Urothelium cell line (cell line): ENCODE data around the gene FHIT.
A peak's percentile ranks its signal among the peaks of the same experiment; 100 is the strongest.
"Not testable (repeated sequence)": the region's sequence is repeated elsewhere in the genome, so short reads cannot be mapped to it uniquely, and the experiment has no call there.

Source experiments
- DNase-seq: peaks from one replicate; pipeline ENCODE4 v3.0.0; 2011; ENCODE audit warnings: low spot score, mixed read lengths
- FAIRE-seq: peaks from 2 replicates; lab custom pipeline; 2011; peaks lifted over from hg19 to GRCh38; lab: Jason Lieb, UNC

The FHIT gene

DNA sequence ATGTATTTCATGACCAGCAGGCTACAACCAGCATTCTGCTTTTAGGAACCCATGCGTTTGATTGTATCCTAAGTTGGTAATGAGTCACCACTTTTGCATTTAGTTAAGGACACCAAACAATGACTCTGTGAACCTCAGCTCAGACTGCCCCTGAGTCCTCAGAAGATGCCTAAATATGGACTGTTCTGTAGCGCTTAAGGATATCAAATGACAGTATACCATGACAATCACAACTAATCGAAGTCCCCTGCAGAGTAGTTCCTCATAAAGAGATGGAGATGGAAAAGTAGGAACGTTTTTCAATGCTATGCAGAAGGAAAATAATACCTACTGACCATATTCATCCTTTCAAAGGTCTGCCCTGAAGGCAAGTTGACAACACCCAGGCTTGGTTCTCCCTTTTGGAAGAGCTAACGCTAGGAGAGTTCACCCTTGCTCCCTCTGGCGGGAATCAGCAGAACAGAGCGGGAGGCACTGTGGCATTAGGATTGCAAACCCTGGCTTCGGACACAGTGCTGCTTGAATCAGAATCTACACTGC lies 508.6 kb downstream of the FHIT start:
- DNase-seq (peak; percentile 62), FAIRE-seq (no peak)

GRCh38 chr3:60737633-60738399 lies 513.4 kb downstream of the FHIT start:
- DNase-seq, result no peak
- FAIRE-seq, result no peak

GRCh38 chr3:60730371-60730770 lies 520.9 kb downstream of the FHIT start:
- FAIRE-seq (no peak), DNase-seq (no peak)

DNA sequence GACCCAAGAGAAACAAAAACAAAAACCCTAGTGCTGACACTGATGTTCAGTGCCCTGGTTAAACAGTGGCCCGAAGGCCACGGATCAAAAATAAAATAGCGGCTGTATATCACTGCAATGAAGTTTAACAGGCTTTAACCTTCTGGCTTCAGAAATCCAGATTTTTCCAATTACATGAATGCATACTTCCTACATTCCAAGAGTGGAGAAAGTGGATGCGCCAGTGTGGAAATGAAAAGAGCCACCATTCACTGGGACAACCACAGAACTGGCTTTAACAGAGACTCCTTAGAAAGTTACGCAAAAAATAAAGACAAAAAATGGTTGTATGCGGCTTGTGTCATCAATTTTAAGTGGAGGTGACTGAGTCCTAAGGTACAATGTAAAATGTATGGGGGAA lies 522.2 kb downstream of the FHIT start:
- no peak for DNase-seq
- FAIRE-seq, result no peak

- no peak for FAIRE-seq
- no peak for DNase-seq
Observed at GRCh38 chr3:60728006-60728405, 523.2 kb downstream of the FHIT start.

DNA sequence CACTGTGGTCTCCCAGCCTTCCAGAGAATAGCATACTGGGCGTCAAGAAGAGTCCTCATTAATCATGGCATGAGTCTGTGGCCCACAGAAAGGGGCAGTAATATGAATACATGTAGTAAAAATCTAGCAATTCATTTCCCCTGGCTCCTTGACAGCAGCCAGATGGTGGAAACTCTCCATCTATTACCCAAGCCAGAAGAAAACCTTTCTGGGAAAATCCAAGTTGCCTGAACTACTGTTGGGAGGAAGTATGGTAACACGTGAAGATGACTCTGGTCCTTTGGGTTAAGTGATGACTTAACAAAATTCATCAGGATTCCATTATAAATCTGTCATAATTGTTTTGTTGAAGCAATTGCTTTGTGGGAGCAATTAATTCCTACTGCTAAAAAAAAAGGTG lies 530.5 kb downstream of the FHIT start:
- FAIRE-seq, result no peak
- DNase-seq, result no peak

DNA sequence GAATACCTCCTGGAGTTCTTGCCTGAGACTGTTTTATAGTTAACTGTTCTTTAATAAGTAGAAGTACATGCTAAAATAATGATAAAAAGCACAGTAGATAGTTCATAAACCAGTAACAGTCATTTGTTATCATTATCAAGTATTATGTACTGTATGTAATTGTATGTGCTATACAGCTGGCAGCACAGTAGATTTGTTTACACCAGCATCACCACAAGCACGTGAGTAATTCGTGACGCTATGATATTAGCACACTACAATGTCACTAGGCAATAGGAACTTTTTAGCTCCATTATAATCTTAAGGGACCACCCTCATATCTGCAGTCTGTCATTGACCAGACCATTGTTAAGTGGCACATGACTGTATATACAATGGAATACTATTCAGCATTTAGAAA lies 534.7 kb downstream of the FHIT start:
- DNase-seq (no peak), FAIRE-seq (no peak)

DNA sequence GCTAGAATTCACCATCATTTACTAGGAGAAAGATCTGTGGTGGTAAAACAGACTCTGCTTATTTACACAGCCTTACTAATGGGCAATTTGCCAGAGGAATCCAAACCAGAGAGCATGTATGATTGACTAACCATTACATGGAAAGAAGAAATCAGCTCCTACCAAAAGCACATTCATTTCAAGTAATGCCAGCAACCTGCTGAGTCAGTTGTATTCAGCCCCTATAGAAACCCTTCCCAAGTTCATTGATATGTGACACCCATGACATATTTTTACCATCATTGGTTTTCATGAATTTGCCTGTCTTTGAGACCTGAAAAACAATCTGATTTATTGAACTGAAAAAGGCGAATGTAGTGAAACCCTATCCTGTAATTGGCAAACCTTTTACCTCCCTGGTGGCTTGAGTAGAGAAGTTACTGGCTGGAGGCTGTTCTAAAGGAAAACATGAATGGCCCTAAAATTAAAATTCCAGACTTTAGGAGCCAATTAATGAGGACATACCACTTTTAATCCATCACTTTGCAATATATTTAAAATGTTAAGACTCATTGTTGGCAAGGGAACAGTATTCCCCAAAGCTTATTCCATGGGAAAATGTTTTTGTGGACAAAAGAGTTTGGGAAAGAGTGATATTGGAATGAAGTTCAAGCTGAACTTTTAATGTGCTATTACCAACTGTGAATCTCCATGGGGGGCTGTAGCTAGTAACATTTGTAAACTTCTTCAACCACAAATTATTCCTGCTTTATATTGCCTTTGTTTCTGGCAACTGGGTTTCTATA lies 542.9 kb downstream of the FHIT start:
- no peak for FAIRE-seq
- DNase-seq, result no peak

- DNase-seq (no peak), FAIRE-seq (no peak)
Observed at GRCh38 chr3:60707452-60708020, 543.7 kb downstream of the FHIT start.

- DNase-seq, result no peak
- FAIRE-seq, result no peak
Observed at GRCh38 chr3:60703956-60704736, 547.1 kb downstream of the FHIT start.

DNA sequence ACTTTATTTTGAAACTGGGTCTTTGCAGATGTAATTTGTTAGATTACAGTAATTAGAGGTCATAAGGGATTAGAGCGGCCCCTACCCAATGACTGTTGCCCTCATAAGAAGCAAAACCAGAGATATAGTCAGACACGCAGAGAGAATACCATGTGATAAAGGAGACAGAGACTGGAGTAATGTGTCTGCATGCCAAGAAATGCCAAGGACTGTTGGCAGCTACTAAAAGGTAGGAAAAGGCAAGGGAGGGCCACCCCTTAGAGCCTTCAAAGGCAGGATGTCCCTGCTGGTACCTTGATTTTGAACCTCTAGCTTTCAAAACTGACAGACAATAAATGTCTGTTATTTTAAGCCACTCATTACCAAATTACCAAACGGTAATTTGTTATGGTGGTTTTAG lies 548.2 kb downstream of the FHIT start:
- DNase-seq, result no peak
- FAIRE-seq, result no peak

DNA sequence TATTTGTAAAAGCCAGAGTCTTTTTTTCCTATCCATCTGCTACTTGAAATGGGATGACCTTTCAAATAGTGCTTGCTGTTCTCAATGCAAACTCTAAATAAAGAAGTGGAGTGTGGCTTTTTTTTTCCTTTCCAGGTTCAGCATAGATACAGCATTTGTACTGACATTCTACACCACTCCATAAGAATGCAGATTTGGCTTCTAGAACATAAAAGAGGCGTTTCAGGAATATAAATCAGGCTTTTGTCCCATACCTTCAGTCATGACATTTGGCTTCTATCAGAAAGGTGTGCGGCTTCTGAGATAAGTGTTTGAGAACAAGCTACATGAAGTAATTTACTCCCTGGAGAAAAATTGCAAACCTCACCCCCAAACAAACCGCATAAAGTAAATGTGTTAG lies 553.1 kb downstream of the FHIT start:
- DNase-seq (no peak), FAIRE-seq (no peak)

GRCh38 chr3:60697132-60697531 lies 554.1 kb downstream of the FHIT start:
- no peak for FAIRE-seq

GRCh38 chr3:60696428-60697125 lies 554.7 kb downstream of the FHIT start:
- no peak for FAIRE-seq
- no peak for DNase-seq

More at GRCh38 chr3:60697132-60697531, 554.1 kb downstream of the FHIT start:
- DNase-seq, result no peak

- no peak for FAIRE-seq
Observed at GRCh38 chr3:60675424-60675823, 575.8 kb downstream of the FHIT start.

GRCh38 chr3:60674870-60675269 lies 576.4 kb downstream of the FHIT start:
- FAIRE-seq (peak; percentile 32), DNase-seq (no peak)

More at GRCh38 chr3:60675424-60675823, 575.8 kb downstream of the FHIT start:
- DNase-seq, result no peak

DNA sequence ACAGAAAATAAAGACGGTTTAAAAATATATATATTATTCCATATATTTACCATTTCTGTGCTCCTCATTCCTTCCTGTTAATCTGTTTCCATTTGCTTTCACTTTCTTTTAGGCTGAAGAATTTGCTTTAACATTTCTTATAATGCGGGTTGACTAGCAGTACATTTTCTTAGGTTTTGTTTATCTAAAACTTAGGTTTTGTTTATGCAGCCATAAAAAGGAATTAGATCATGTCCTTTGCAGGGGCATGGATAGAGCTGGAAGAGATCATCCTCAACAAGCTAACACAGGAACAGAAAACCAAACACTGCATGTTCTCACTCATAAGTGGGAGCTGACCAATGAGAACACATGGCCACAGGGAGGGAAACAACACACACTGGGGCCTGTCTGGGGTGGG lies 578.1 kb downstream of the FHIT start:
- DNase-seq (no peak), FAIRE-seq (no peak)

DNA sequence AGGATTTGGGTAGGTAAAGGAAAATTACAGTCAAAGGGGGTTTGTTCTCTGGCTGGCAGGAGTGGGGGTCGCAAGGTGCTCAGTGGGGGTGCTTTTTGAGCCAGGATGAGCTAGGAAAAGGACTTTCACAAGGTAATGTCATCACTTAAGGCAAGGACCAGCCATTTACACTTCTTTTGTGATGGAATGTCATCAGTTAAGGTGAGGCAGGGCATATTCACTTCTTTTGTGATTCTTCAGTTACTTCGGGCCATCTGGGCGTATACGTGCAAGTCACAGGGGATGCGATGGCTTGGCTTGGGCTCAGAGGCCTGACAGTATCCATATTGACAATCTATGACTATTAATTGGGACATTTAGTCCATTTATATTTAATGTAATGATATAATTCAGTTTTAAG lies 578.9 kb downstream of the FHIT start:
- not testable (repeated sequence) for DNase-seq, FAIRE-seq

- DNase-seq (no peak), FAIRE-seq (no peak)
Observed at GRCh38 chr3:60669636-60670035, 581.6 kb downstream of the FHIT start.

GRCh38 chr3:60660026-60660425 lies 591.2 kb downstream of the FHIT start:
- no peak for DNase-seq
- no peak for FAIRE-seq
